ENCODE data around the gene SLC2A1. TPM values are rescaled to one million over a fixed set of nuclear protein-coding genes. Genes with fewer than 3 reads are reported as not detected.

SLC2A1 gene
- total and polyA plus RNA-seq, 9 of the 15 experiments (the other 6 are each of a cell fraction or from before 2014, with no cell fraction given) = 12.6 to 153 (median 48.0) TPM

- TF ChIP-seq PURB (CRISPR knock-in tag; IDR thresholded peaks at IDR 0.05; ENCODE audit: low read depth) (no peak), TSHZ1 (CRISPR knock-in tag; IDR thresholded peaks at IDR 0.05) (no peak), HLTF (IDR thresholded peaks at IDR 0.05) (no peak), TFAP4 (CRISPR knock-in tag; IDR thresholded peaks at IDR 0.05; ENCODE audit: borderline replicate concordance) (no peak), ZSCAN32 (CRISPR knock-in tag; IDR thresholded peaks at IDR 0.05) (no peak), NONO (IDR thresholded peaks at IDR 0.05; ENCODE audit: low read depth in 2 of 2, low read length in 1 of 2) (peak in 1 of 2 experiments; percentile 28; a peak in 1 of 4 replicates), MCM3 (IDR thresholded peaks at IDR 0.05) (no peak), RREB1 (CRISPR knock-in tag; IDR thresholded peaks at IDR 0.05) (no peak), ZNF277 (CRISPR knock-in tag; IDR thresholded peaks at IDR 0.05; ENCODE audit: borderline replicate concordance) (no peak), SRSF9 (IDR thresholded peaks at IDR 0.05; ENCODE audit: borderline replicate concordance, low read depth, low read length) (no peak), MTF1 (CRISPR knock-in tag; IDR thresholded peaks at IDR 0.05; ENCODE audit: borderline replicate concordance) (no peak), NFE2L1 (tag; IDR thresholded peaks at IDR 0.05; ENCODE audit: borderline replicate concordance, low read depth) (no peak), ZNF507 (tag; conservative IDR thresholded peaks at IDR 0.05) (no peak), MAZ (CRISPR knock-in tag; conservative IDR thresholded peaks at IDR 0.05 in 1 of 2, IDR thresholded peaks at IDR 0.05 in 1 of 2) (peak in 1 of 2 experiments; percentile 53; a peak in 2 of 4 replicates), NCOA1 (IDR thresholded peaks at IDR 0.05; ENCODE audit: low read depth) (peak; percentile 30; the same call in 1 of the 2 replicates)
These were observed 33.6 kb downstream of the SLC2A1 start (continued) for GRCh38 chr1:42924851-42925760.
